Right lobe of liver (tissue), 6 donors: ENCODE data around the gene EVX1. TPM values are rescaled to one million over a fixed set of nuclear protein-coding genes. Genes with fewer than 3 reads are reported as not detected.

ENCODE experiments used
- ATAC-seq, 4 donors: fragments of 200-7000 bp; cut with Tn5 transposase; one replicate each; pipeline ENCODE4 v1.9.1; 2020; ENCODE audit warnings: mild to moderate bottlenecking in 4 of 4, moderate library complexity in 4 of 4
- DNase-seq, 3 donors: peaks; one replicate each; pipeline ENCODE4 v3.0.0-alpha.2; 2020
- H3K27ac ChIP-seq, 3 donors: fragments of 200-600 bp; one replicate each; pipeline ENCODE4 v1.8.0; 2022
- H3K27me3 ChIP-seq, 2 donors: fragments of 200-600 bp; one replicate each; pipeline ENCODE4 v1.8.0; 2022
- H3K36me3 ChIP-seq, 4 donors: fragments of 200-600 bp; sonication (generic) in 1 of 4; one replicate each; pipeline versions ENCODE4 v1.5.1 to v1.8.0; 2017 to 2022; ENCODE audit warnings: control low read depth in 1 of 4
- H3K4me1 ChIP-seq, 4 donors: fragments of 200-600 bp; sonication (generic) in 1 of 4; one replicate each; pipeline versions ENCODE4 v1.5.1 to v1.8.0; 2017 to 2022; ENCODE audit warnings: control low read depth in 1 of 4
- H3K4me3 ChIP-seq, 3 donors: fragments of 200-600 bp; one replicate each; pipeline ENCODE4 v1.8.0; 2022
- H3K9me3 ChIP-seq, 4 donors: fragments of 200-600 bp; sonication (generic) in 1 of 4; one replicate each; pipeline versions ENCODE4 v1.5.1 to v1.8.0; 2017 to 2022; ENCODE audit warnings: control low read depth in 1 of 4
- CTCF ChIP-seq, 4 donors: fragments of 200-600 bp in 3 of 4; fragments of 450-650 bp in 1 of 4; IDR thresholded peaks; one replicate each; pipeline versions ENCODE4 v1.5.1 to v1.8.0; 2016 to 2022; ENCODE audit warnings: antibody characterized with exemption in 4 of 4, mild to moderate bottlenecking in 2 of 4
- POLR2A ChIP-seq: fragments of 450-650 bp; IDR thresholded peaks from one replicate; pipeline ENCODE4 v1.6.1; 2017; ENCODE audit warnings: antibody characterized with exemption, mild to moderate bottlenecking
- WGBS: methylation state at CpG from one replicate; pipeline ENCODE4 v1.1.6; 2018; ENCODE audit warnings: low coverage, low lambda C conversion rate; ENCODE audit not compliant: insufficient coverage; ENCODE audit errors: missing lambda C conversion rate; 5-methylcytosine and 5-hydroxymethylcytosine counted together
- intact Hi-C, 2 donors: fragments of 100-400 bp; cut with DNase I; formaldehyde crosslinking; loops; one replicate each; pipeline versions ENCODE4 v1.11.2 to v1.14.1; 2022
- total RNA-seq, 6 experiments: library from RNA; depleted of rRNA in 2 of 6; stranded (reverse); fragments of >200 nt in 2 of 6; fragmentation: NEBNext Ultra II Directional in 3 of 6; extraction: Animal tissue kit (Norgen Biotek cat#: 25700) in 3 of 6; gene quantifications; one replicate each; pipeline versions ENCODE4 v1.1.0 to v1.2.4, GENCODE V29; 2016 to 2023
- donor health status: DM: no; HTN: yes; CAD: no.
- donor health status: DM: no; HTN: no; CAD: no.
- donor health status: DM: no; HTN: no; CAD: no.
- donor health status: DM: no; HTN: yes; CAD: no.
- donor health status: DM: no; HTN: yes; CAD: no.

EVX1 gene
- total RNA-seq, 6 experiments from 2014 or later: not detected

GRCh38 chr7:27217951-27218350 is 24.7 kb upstream of the EVX1 start:
- no peaks in the 10 kb centered on the region for H3K36me3 ChIP-seq
- no peak overlapping the region for H3K27ac ChIP-seq
- ATAC-seq (no peak), DNase-seq (no peak)
- intact Hi-C loops: no loop called here
- H3K4me1 ChIP-seq: peaks cover 0 to 5% (median 0%) of the 10 kb centered on the region in 4 donors
- peaks cover 0 to 4% of the 10 kb centered on the region in 2 donors for H3K27me3 ChIP-seq
- TF ChIP-seq CTCF (IDR thresholded peaks at IDR 0.05) (no peak), POLR2A (no peak)
- H3K4me3 ChIP-seq: no peak overlapping the region
- no peaks in the 10 kb centered on the region for H3K9me3 ChIP-seq

GRCh38 chr7:27219821-27220220 is 22.8 kb upstream of the EVX1 start:
- Histone ChIP-seq H3K27me3 (peaks cover 0 to 18% of the 10 kb centered on the region in 2 donors), H3K27ac (no peak overlapping the region), H3K36me3 (no peaks in the 10 kb centered on the region), H3K4me1 (peaks cover 0 to 2% (median 0%) of the 10 kb centered on the region in 4 donors), H3K9me3 (no peaks in the 10 kb centered on the region), H3K4me3 (no peak overlapping the region)
- TF ChIP-seq POLR2A: no peak
- TF ChIP-seq CTCF (IDR thresholded peaks at IDR 0.05): no peak
- no peak for ATAC-seq
- 63% methylated on average over 2 of the region's 4 CpGs for WGBS
- no peak for DNase-seq
- intact Hi-C loops: no loop called here

- Histone ChIP-seq H3K4me1 (peaks cover 0 to 3% (median 1%) of the 10 kb centered on the region in 4 donors), H3K9me3 (no peaks in the 10 kb centered on the region), H3K27me3 (peaks cover 0 to 25% of the 10 kb centered on the region in 2 donors), H3K36me3 (no peaks in the 10 kb centered on the region), H3K27ac (no peak overlapping the region), H3K4me3 (no peak overlapping the region)
- 57% methylated on average over 1 of the region's 45 CpGs for WGBS
- ATAC-seq (peak in 1 of 4 donors; percentile 48), DNase-seq (no peak)
- intact Hi-C loops: no loop called here
- TF ChIP-seq POLR2A: no peak
- no peak for TF ChIP-seq CTCF (IDR thresholded peaks at IDR 0.05)
These were observed 22.1 kb upstream of the EVX1 start for GRCh38 chr7:27220440-27220955.

GRCh38 chr7:27221201-27221797 is 21.3 kb upstream of the EVX1 start:
- H3K4me3 ChIP-seq: no peak overlapping the region
- peaks cover 0 to 5% (median 1%) of the 10 kb centered on the region in 4 donors for H3K4me1 ChIP-seq
- intact Hi-C loops: no loop called here
- ATAC-seq (no peak), DNase-seq (no peak)
- H3K36me3 ChIP-seq: no peaks in the 10 kb centered on the region
- peaks cover 0 to 26% of the 10 kb centered on the region in 2 donors for H3K27me3 ChIP-seq
- H3K27ac ChIP-seq: no peak overlapping the region
- no peaks in the 10 kb centered on the region for H3K9me3 ChIP-seq
- no peak for TF ChIP-seq POLR2A
- TF ChIP-seq CTCF (IDR thresholded peaks at IDR 0.05): no peak
- 91% methylated on average over 2 of the region's 3 CpGs for WGBS
